PC-3 (cell line): ENCODE results near the gene EHMT1. TPM values are rescaled to one million over a fixed set of nuclear protein-coding genes. Genes with fewer than 3 reads are reported as not detected.
"Not testable (repeated sequence)": the region's sequence is repeated elsewhere in the genome, so short reads cannot be mapped to it uniquely, and the experiment has no call there.

ENCODE experiments used
- ATAC-seq: fragments of 200-7000 bp; cut with Tn5 transposase; 2 replicates; pipeline ENCODE4 v1.9.1; 2020; ENCODE audit warnings: mild to moderate bottlenecking, moderate library complexity
- BruUV-seq: library from RNA; stranded (reverse); fragments of 400-500 nt; replicated peaks from 2 replicates; lab custom pipeline; 2021; lab: Mats Ljungman, UMichigan
- CTCF ChIA-PET: fragments of 300-600 bp; sonication (Branson Sonifier 250); formaldehyde crosslinking; loops from one replicate; lab custom pipeline; 2022; ENCODE audit warnings: antibody characterized with exemption; lab: Charles Lee
- POLR2A ChIA-PET: fragments of 300-600 bp; sonication (Branson Sonifier 250); formaldehyde crosslinking; loops from one replicate; lab custom pipeline; 2022; ENCODE audit warnings: antibody characterized with exemption; ENCODE audit not compliant: unreplicated experiment; lab: Charles Lee
- DNase-seq: peaks from one replicate; pipeline ENCODE4 v3.0.0-alpha.2; 2015
- H2AFZ ChIP-seq: fragments of 300-600 bp; sonication (generic); 2 replicates; pipeline ENCODE4 v1.6.0; 2016; ENCODE audit warnings: antibody characterized with exemption, low read length
- H3F3A ChIP-seq: fragments of 300-600 bp; sonication (generic); one replicate; pipeline ENCODE4 v1.6.0; 2017; ENCODE audit warnings: antibody characterized with exemption, low read length, control low read depth, mild to moderate bottlenecking; ENCODE audit not compliant: unreplicated experiment
- H3K27ac ChIP-seq: fragments of 300-600 bp; sonication (generic); 2 replicates; pipeline ENCODE4 v1.5.1; 2016; ENCODE audit warnings: mild to moderate bottlenecking, low read length
- H3K27me3 ChIP-seq: fragments of 300-600 bp; sonication (generic); 2 replicates; pipeline ENCODE4 v1.6.1; 2016; ENCODE audit warnings: low read length, mixed read lengths
- H3K36me3 ChIP-seq: fragments of 300-600 bp; sonication (generic); 2 replicates; pipeline ENCODE4 v1.6.1; 2016; ENCODE audit warnings: low read depth, mixed run types, low read length, mixed read lengths
- H3K4me1 ChIP-seq: fragments of 300-600 bp; sonication (generic); 2 replicates; pipeline ENCODE4 v1.5.1; 2016; ENCODE audit warnings: low read length; ENCODE audit not compliant: insufficient read depth
- H3K4me2 ChIP-seq: fragments of 300-600 bp; sonication (generic); 2 replicates; pipeline ENCODE4 v1.6.0; 2016; ENCODE audit warnings: low read length
- H3K4me3 ChIP-seq: fragments of 300-600 bp; sonication (generic); 2 replicates; pipeline ENCODE4 v1.5.1; 2016; ENCODE audit warnings: mild to moderate bottlenecking, low read length, mixed read lengths
- H3K79me2 ChIP-seq: fragments of 300-600 bp; sonication (generic); 2 replicates; pipeline ENCODE4 v1.6.1; 2017; ENCODE audit warnings: low read length, mixed read lengths
- H3K9ac ChIP-seq: fragments of 300-600 bp; sonication (generic); 2 replicates; pipeline ENCODE4 v1.6.0; 2016; ENCODE audit warnings: mild to moderate bottlenecking, low read length
- H3K9me2 ChIP-seq: fragments of 300-600 bp; sonication (generic); replicated peaks from 2 replicates; pipeline ENCODE4 v1.6.1; 2016; ENCODE audit warnings: mixed run types, low read length, mixed read lengths
- H3K9me3 ChIP-seq: fragments of 300-600 bp; sonication (generic); 2 replicates; pipeline ENCODE4 v1.6.1; 2016; ENCODE audit warnings: low read length, mixed read lengths
- H4K20me1 ChIP-seq: fragments of 300-600 bp; sonication (generic); 2 replicates; pipeline ENCODE4 v1.6.1; 2016; ENCODE audit warnings: low read length, mixed read lengths
- CTCF ChIP-seq: fragments of 300-600 bp; sonication (generic); conservative IDR thresholded peaks from 2 replicates; pipeline ENCODE4 v1.5.1; 2017; ENCODE audit warnings: antibody characterized with exemption, low read depth, mild to moderate bottlenecking, low read length
- EZH2 ChIP-seq: fragments of 300-600 bp; sonication (generic); IDR thresholded peaks from one replicate; pipeline ENCODE4 v1.6.1; 2017; ENCODE audit warnings: antibody characterized with exemption, mild to moderate bottlenecking, low read length; ENCODE audit not compliant: unreplicated experiment
- EZH2phosphoT487 ChIP-seq: fragments of 300-600 bp; sonication (generic); IDR thresholded peaks from 2 replicates; pipeline ENCODE4 v1.6.1; 2018; ENCODE audit warnings: mild to moderate bottlenecking, antibody characterized with exemption, low read length, borderline replicate concordance
- intact Hi-C: fragments of 100-400 bp; cut with micrococcal nuclease; formaldehyde crosslinking; loops from 2 replicates; pipeline ENCODE4 v1.9.0; 2023
- total RNA-seq: library from RNA; depleted of rRNA; stranded (reverse); fragments of >200 nt; gene quantifications from 2 replicates; pipeline ENCODE4 v1.2.3, GENCODE V29; 2014

EHMT1 gene
- total RNA-seq, 1 experiment from 2014 or later = 42.8 TPM

GRCh38 chr9:137621131-137621757 lies 2.4 kb downstream of the EHMT1 start:
- intact Hi-C loops = no loop called here

GRCh38 chr9:137622211-137622610 lies 3.4 kb downstream of the EHMT1 start:
- H3K9me2 ChIP-seq, intact Hi-C loops, POLR2A ChIA-PET, H3F3A ChIP-seq, CTCF ChIA-PET, BruUV-seq, ATAC-seq, H3K9me3 ChIP-seq, H3K4me3 ChIP-seq, H3K27ac ChIP-seq, H3K27me3 ChIP-seq, H3K9ac ChIP-seq, H3K4me2 ChIP-seq, H4K20me1 ChIP-seq, H3K36me3 ChIP-seq, H2AFZ ChIP-seq, DNase-seq: not testable (repeated sequence)
- peaks cover 91% of the 10 kb centered on the region for H3K79me2 ChIP-seq
- peaks cover 17% of the 10 kb centered on the region for H3K4me1 ChIP-seq

More at GRCh38 chr9:137621131-137621757, 2.4 kb downstream of the EHMT1 start:
- H3K9ac ChIP-seq = no peak overlapping the region
- ATAC-seq = no peak
- H3K9me3 ChIP-seq = no peaks in the 10 kb centered on the region
- 0 out of 2 replicates have a peak, but pooled peaks cover 3% of the 10 kb centered on the region for H4K20me1 ChIP-seq
- H3K4me2 ChIP-seq = peak overlapping the region; percentile 96; the same call in 1 of the 2 replicates
- H3K79me2 ChIP-seq = peaks cover 91% of the 10 kb centered on the region
- ChIA-PET POLR2A (no interaction called here), CTCF (no interaction called here)
- no peak overlapping the region for H2AFZ ChIP-seq
- no peaks in the 10 kb centered on the region for H3F3A ChIP-seq
- no TSS peak for BruUV-seq
- TF ChIP-seq EZH2 = no peak
- peak; percentile 45; the same call in 1 of the 2 replicates for TF ChIP-seq CTCF
- DNase-seq = peak; percentile 19
- no peak overlapping the region for H3K27ac ChIP-seq
- no peaks in the 10 kb centered on the region for H3K36me3 ChIP-seq
- H3K4me3 ChIP-seq = no peak overlapping the region
- H3K27me3 ChIP-seq = no peaks in the 10 kb centered on the region
- H3K9me2 ChIP-seq = no peaks in the 10 kb centered on the region
- H3K4me1 ChIP-seq = peaks cover 17% of the 10 kb centered on the region

DNA sequence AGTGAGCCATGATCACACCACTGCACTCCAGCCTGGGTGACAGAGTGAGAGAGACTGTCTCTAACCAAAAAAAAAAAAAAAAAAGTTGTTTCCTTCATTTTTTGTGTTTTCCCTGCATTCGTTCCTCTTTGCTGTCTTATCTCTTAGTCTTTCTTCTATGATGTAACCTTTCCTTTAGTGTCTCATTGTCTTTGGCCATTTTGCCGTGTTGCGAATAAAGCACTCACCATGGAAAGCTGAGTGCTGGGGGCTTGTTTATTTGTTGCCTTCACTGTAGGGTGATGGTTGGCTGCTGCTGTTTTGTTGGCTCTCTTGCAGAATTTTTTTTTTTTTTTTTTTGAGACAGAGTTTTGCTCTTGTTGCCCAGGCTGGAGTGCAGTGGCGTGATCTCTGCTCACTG lies 7.7 kb downstream of the EHMT1 start:
- peaks cover 5% of the 10 kb centered on the region for H3K4me1 ChIP-seq
- POLR2A ChIA-PET = no interaction called here
- CTCF ChIA-PET = no interaction called here
- BruUV-seq = no TSS peak
- ATAC-seq (no peak), DNase-seq (no peak)
- no peak for TF ChIP-seq EZH2
- TF ChIP-seq EZH2phosphoT487 = no peak
- no peak for TF ChIP-seq CTCF
- peaks cover 13% of the 10 kb centered on the region; the same call in 1 of the 2 replicates for H4K20me1 ChIP-seq
- H3K4me2 ChIP-seq = no peak overlapping the region
- no peaks in the 10 kb centered on the region for H3F3A ChIP-seq
- H3K9me3 ChIP-seq = no peaks in the 10 kb centered on the region
- no peak overlapping the region for H2AFZ ChIP-seq
- no peaks in the 10 kb centered on the region for H3K9me2 ChIP-seq
- no peaks in the 10 kb centered on the region for H3K27me3 ChIP-seq
- H3K27ac ChIP-seq = no peak overlapping the region
- H3K36me3 ChIP-seq = no peaks in the 10 kb centered on the region
- H3K9ac ChIP-seq = no peak overlapping the region
- H3K79me2 ChIP-seq = peaks cover 96% of the 10 kb centered on the region
- intact Hi-C loops = no loop called here
- no peak overlapping the region for H3K4me3 ChIP-seq

GRCh38 chr9:137627406-137627805 lies 8.6 kb downstream of the EHMT1 start:
- not testable (repeated sequence) for H3K36me3 ChIP-seq

More at GRCh38 chr9:137627406-137627805, 8.6 kb downstream of the EHMT1 start:
- H3K9me3 ChIP-seq, H3F3A ChIP-seq, H3K4me3 ChIP-seq, H3K4me1 ChIP-seq, H3K4me2 ChIP-seq, ATAC-seq, H3K9ac ChIP-seq, H3K9me2 ChIP-seq, DNase-seq, H2AFZ ChIP-seq, H3K27ac ChIP-seq, CTCF ChIA-PET, H3K27me3 ChIP-seq, POLR2A ChIA-PET, BruUV-seq, intact Hi-C loops: not testable (repeated sequence)
- Histone ChIP-seq H3K79me2 (peaks cover 98% of the 10 kb centered on the region), H4K20me1 (peaks cover 19% of the 10 kb centered on the region; the same call in 1 of the 2 replicates)
